Keratinocyte (primary cell): ENCODE measurements around the gene MBNL2. TPM values are rescaled to one million over a fixed set of nuclear protein-coding genes. Genes with fewer than 3 reads are reported as not detected.

Experiments
- DNase-seq: peaks from one replicate; pipeline ENCODE4 v3.0.0-alpha.2; 2011; ENCODE audit warnings: low read depth, missing footprints, low spot score
- FAIRE-seq: peaks from 2 replicates; lab custom pipeline; 2011; peaks lifted over from hg19 to GRCh38; lab: Jason Lieb, UNC
- H2AFZ ChIP-seq: 2 replicates; pipeline ENCODE4 v1.6.0; 2012; ENCODE audit warnings: low read length, control low read depth, inconsistent platforms; ENCODE audit not compliant: control insufficient read depth
- H3K27ac ChIP-seq: 2 replicates; pipeline ENCODE4 v1.5.1; 2011; ENCODE audit warnings: low read length; ENCODE audit not compliant: control insufficient read depth, insufficient read depth
- H3K27me3 ChIP-seq: 3 replicates; pipeline ENCODE4 v1.6.0; 2011; ENCODE audit warnings: low read length; ENCODE audit not compliant: control insufficient read depth, insufficient read depth; ENCODE audit errors: extremely low read depth
- H3K36me3 ChIP-seq, 2 experiments: 2 replicates in 1 of 2; 3 replicates in 1 of 2; pipeline ENCODE4 v1.5.1; 2011; ENCODE audit warnings: low read length in 2 of 2, mild to moderate bottlenecking in 1 of 2; ENCODE audit not compliant: control insufficient read depth in 2 of 2, insufficient read depth in 2 of 2; ENCODE audit errors: extremely low read depth in 1 of 2
- H3K4me1 ChIP-seq: 3 replicates; pipeline ENCODE4 v1.5.1; 2011; ENCODE audit warnings: low read length; ENCODE audit not compliant: control insufficient read depth, insufficient read depth; ENCODE audit errors: extremely low read depth
- H3K4me2 ChIP-seq: 3 replicates; pipeline ENCODE4 v1.6.0; 2011; ENCODE audit warnings: low read depth, low read length; ENCODE audit not compliant: control insufficient read depth, insufficient read depth; ENCODE audit errors: extremely low read depth
- H3K4me3 ChIP-seq, 3 experiments: fragments of 200-600 bp in 1 of 3; sonication (generic) in 1 of 3; 2 replicates in 2 of 3; 3 replicates in 1 of 3; pipeline ENCODE4 v1.5.1; 2011 to 2016; ENCODE audit warnings: low read length in 3 of 3, mild to moderate bottlenecking in 3 of 3, control low read depth in 2 of 3, inconsistent platforms in 1 of 3, low read depth in 1 of 3, mixed read lengths in 1 of 3, mixed run types in 1 of 3, moderate library complexity in 1 of 3; ENCODE audit not compliant: control insufficient read depth in 2 of 3, insufficient read depth in 2 of 3; ENCODE audit errors: extremely low read depth in 1 of 3
- H3K79me2 ChIP-seq: 2 replicates; pipeline ENCODE4 v1.6.0; 2012; ENCODE audit warnings: low read length; ENCODE audit not compliant: control insufficient read depth, insufficient read depth
- H3K9ac ChIP-seq: 3 replicates; pipeline ENCODE4 v1.6.0; 2011; ENCODE audit warnings: low read length; ENCODE audit not compliant: control insufficient read depth, insufficient read depth; ENCODE audit errors: extremely low read depth
- H3K9me1 ChIP-seq: 3 replicates; pipeline ENCODE4 v1.6.0; 2011; ENCODE audit warnings: low read length; ENCODE audit not compliant: control insufficient read depth, insufficient read depth; ENCODE audit errors: extremely low read depth
- H3K9me3 ChIP-seq: 2 replicates; pipeline ENCODE4 v1.5.1; 2012; ENCODE audit warnings: low read depth, low read length; ENCODE audit not compliant: control insufficient read depth
- H4K20me1 ChIP-seq: 3 replicates; pipeline ENCODE4 v1.6.0; 2011; ENCODE audit warnings: low read length; ENCODE audit not compliant: control insufficient read depth, insufficient read depth; ENCODE audit errors: extremely low read depth
- CTCF ChIP-seq, 3 experiments: IDR thresholded peaks in 1 of 3; conservative IDR thresholded peaks in 1 of 3; optimal IDR thresholded peaks in 1 of 3; 2 replicates in 2 of 3; 3 replicates in 1 of 3; pipeline versions ENCODE3 to v1.5.1; 2011; ENCODE audit warnings: low read length in 3 of 3, mild to moderate bottlenecking in 3 of 3, moderate library complexity in 2 of 3, control low read depth in 1 of 3, inconsistent platforms in 1 of 3; ENCODE audit not compliant: insufficient read depth in 2 of 3; ENCODE audit errors: extremely low read depth in 1 of 3
- EZH2 ChIP-seq: IDR thresholded peaks from one replicate; pipeline ENCODE4 v1.6.1; 2012; ENCODE audit warnings: inconsistent platforms, mild to moderate bottlenecking, low read length, moderate library complexity
- dilution Hi-C: fragments of 300-500 bp; cut with MboI; formaldehyde crosslinking; loops from one replicate; pipeline ENCODE4 v1.7.0; 2020; ENCODE audit warnings: low sequenced_read_pairs; ENCODE audit not compliant: extremely low pct_ligation_motif_present
- polyA plus RNA-seq, 5 experiments: library from polyadenylated mRNA; depleted of rRNA in 3 of 5; stranded (reverse) in 3 of 5; stranded (forward) in 1 of 5; unstranded in 1 of 5; fragments of >200 nt; gene quantifications; 1 replicate in 1 of 5; 2 replicates in 3 of 5; 3 replicates in 1 of 5; pipeline versions ENCODE4 v1.2.1 to v1.2.3, GENCODE V29; 2011 to 2012; ENCODE audit warnings: missing spikeins in 2 of 5, low read depth in 1 of 5, low replicate concordance in 1 of 5

MBNL2 gene
- polyA plus RNA-seq, 1 donor (not counting 4 experiments of a cell fraction or from before 2014, with no cell fraction given): 28.4 TPM

GRCh38 chr13:97242755-97243497, 20.8 kb downstream of the MBNL2 start:
- TF ChIP-seq EZH2 (no peak), CTCF (optimal IDR thresholded peaks at IDR 0.05 in 1 of 3, IDR thresholded peaks at IDR 0.05 in 1 of 3, conservative IDR thresholded peaks at IDR 0.05 in 1 of 3; ENCODE audit: extremely low read depth in 1 of 3, insufficient read depth in 2 of 3, low read length in 3 of 3) (no peak)

GRCh38 chr13:97243915-97244781, 22.0 kb downstream of the MBNL2 start:
- H3K9me1 ChIP-seq: no peaks in the 10 kb centered on the region
- TF ChIP-seq EZH2 (no peak), CTCF (optimal IDR thresholded peaks at IDR 0.05 in 1 of 3, IDR thresholded peaks at IDR 0.05 in 1 of 3, conservative IDR thresholded peaks at IDR 0.05 in 1 of 3; ENCODE audit: extremely low read depth in 1 of 3, insufficient read depth in 2 of 3, low read length in 3 of 3) (no peak)
- dilution Hi-C loops: no loop called here
- no peak overlapping the region for H3K4me3 ChIP-seq
- no peak overlapping the region for H3K27ac ChIP-seq
- no peak overlapping the region for H3K9ac ChIP-seq
- no peaks in the 10 kb centered on the region for H3K27me3 ChIP-seq
- peaks cover 43% of the 10 kb centered on the region for H3K79me2 ChIP-seq
- no peak overlapping the region for H3K4me2 ChIP-seq
- H4K20me1 ChIP-seq: no peaks in the 10 kb centered on the region
- no peak for FAIRE-seq
- no peaks in the 10 kb centered on the region for H3K36me3 ChIP-seq
- H2AFZ ChIP-seq: no peak overlapping the region
- H3K4me1 ChIP-seq: peaks cover 2% of the 10 kb centered on the region
- no peak for DNase-seq
- H3K9me3 ChIP-seq: no peaks in the 10 kb centered on the region

More at GRCh38 chr13:97242755-97243497, 20.8 kb downstream of the MBNL2 start:
- DNase-seq (no peak), FAIRE-seq (no peak)
- H3K4me1 ChIP-seq: no peaks in the 10 kb centered on the region
- dilution Hi-C loops: no loop called here
- no peaks in the 10 kb centered on the region for H3K27me3 ChIP-seq
- no peaks in the 10 kb centered on the region for H3K9me3 ChIP-seq
- peaks cover 0 to 3% of the 10 kb centered on the region in 2 experiments for H3K36me3 ChIP-seq
- no peak overlapping the region for H3K9ac ChIP-seq
- no peak overlapping the region for H3K27ac ChIP-seq
- no peak overlapping the region for H2AFZ ChIP-seq
- H4K20me1 ChIP-seq: no peaks in the 10 kb centered on the region
- no peaks in the 10 kb centered on the region for H3K9me1 ChIP-seq
- H3K4me3 ChIP-seq: no peak overlapping the region
- H3K79me2 ChIP-seq: peaks cover 41% of the 10 kb centered on the region
- H3K4me2 ChIP-seq: no peak overlapping the region
